PC-3 (cell line): Measurements from ENCODE around the gene CMTM2. TPM values are rescaled to one million over a fixed set of nuclear protein-coding genes. Genes with fewer than 3 reads are reported as not detected.
A peak's percentile ranks its signal among the peaks of the same experiment; 100 is the strongest.

Experiments
- ATAC-seq: fragments of 200-7000 bp; cut with Tn5 transposase; 2 replicates; pipeline ENCODE4 v1.9.1; 2020; ENCODE audit warnings: mild to moderate bottlenecking, moderate library complexity
- BruUV-seq: library from RNA; stranded (reverse); fragments of 400-500 nt; replicated peaks from 2 replicates; lab custom pipeline; 2021; lab: Mats Ljungman, UMichigan
- CTCF ChIA-PET: fragments of 300-600 bp; sonication (Branson Sonifier 250); formaldehyde crosslinking; loops from one replicate; lab custom pipeline; 2022; ENCODE audit warnings: antibody characterized with exemption; lab: Charles Lee
- POLR2A ChIA-PET: fragments of 300-600 bp; sonication (Branson Sonifier 250); formaldehyde crosslinking; loops from one replicate; lab custom pipeline; 2022; ENCODE audit warnings: antibody characterized with exemption; ENCODE audit not compliant: unreplicated experiment; lab: Charles Lee
- DNase-seq: peaks from one replicate; pipeline ENCODE4 v3.0.0-alpha.2; 2015
- H2AFZ ChIP-seq: fragments of 300-600 bp; sonication (generic); 2 replicates; pipeline ENCODE4 v1.6.0; 2016; ENCODE audit warnings: antibody characterized with exemption, low read length
- H3F3A ChIP-seq: fragments of 300-600 bp; sonication (generic); one replicate; pipeline ENCODE4 v1.6.0; 2017; ENCODE audit warnings: antibody characterized with exemption, low read length, control low read depth, mild to moderate bottlenecking; ENCODE audit not compliant: unreplicated experiment
- H3K27ac ChIP-seq: fragments of 300-600 bp; sonication (generic); 2 replicates; pipeline ENCODE4 v1.5.1; 2016; ENCODE audit warnings: mild to moderate bottlenecking, low read length
- H3K27me3 ChIP-seq: fragments of 300-600 bp; sonication (generic); 2 replicates; pipeline ENCODE4 v1.6.1; 2016; ENCODE audit warnings: low read length, mixed read lengths
- H3K36me3 ChIP-seq: fragments of 300-600 bp; sonication (generic); 2 replicates; pipeline ENCODE4 v1.6.1; 2016; ENCODE audit warnings: low read depth, mixed run types, low read length, mixed read lengths
- H3K4me1 ChIP-seq: fragments of 300-600 bp; sonication (generic); 2 replicates; pipeline ENCODE4 v1.5.1; 2016; ENCODE audit warnings: low read length; ENCODE audit not compliant: insufficient read depth
- H3K4me2 ChIP-seq: fragments of 300-600 bp; sonication (generic); 2 replicates; pipeline ENCODE4 v1.6.0; 2016; ENCODE audit warnings: low read length
- H3K4me3 ChIP-seq: fragments of 300-600 bp; sonication (generic); 2 replicates; pipeline ENCODE4 v1.5.1; 2016; ENCODE audit warnings: mild to moderate bottlenecking, low read length, mixed read lengths
- H3K79me2 ChIP-seq: fragments of 300-600 bp; sonication (generic); 2 replicates; pipeline ENCODE4 v1.6.1; 2017; ENCODE audit warnings: low read length, mixed read lengths
- H3K9ac ChIP-seq: fragments of 300-600 bp; sonication (generic); 2 replicates; pipeline ENCODE4 v1.6.0; 2016; ENCODE audit warnings: mild to moderate bottlenecking, low read length
- H3K9me2 ChIP-seq: fragments of 300-600 bp; sonication (generic); replicated peaks from 2 replicates; pipeline ENCODE4 v1.6.1; 2016; ENCODE audit warnings: mixed run types, low read length, mixed read lengths
- H3K9me3 ChIP-seq: fragments of 300-600 bp; sonication (generic); 2 replicates; pipeline ENCODE4 v1.6.1; 2016; ENCODE audit warnings: low read length, mixed read lengths
- H4K20me1 ChIP-seq: fragments of 300-600 bp; sonication (generic); 2 replicates; pipeline ENCODE4 v1.6.1; 2016; ENCODE audit warnings: low read length, mixed read lengths
- CTCF ChIP-seq: fragments of 300-600 bp; sonication (generic); conservative IDR thresholded peaks from 2 replicates; pipeline ENCODE4 v1.5.1; 2017; ENCODE audit warnings: antibody characterized with exemption, low read depth, mild to moderate bottlenecking, low read length
- EZH2 ChIP-seq: fragments of 300-600 bp; sonication (generic); IDR thresholded peaks from one replicate; pipeline ENCODE4 v1.6.1; 2017; ENCODE audit warnings: antibody characterized with exemption, mild to moderate bottlenecking, low read length; ENCODE audit not compliant: unreplicated experiment
- EZH2phosphoT487 ChIP-seq: fragments of 300-600 bp; sonication (generic); IDR thresholded peaks from 2 replicates; pipeline ENCODE4 v1.6.1; 2018; ENCODE audit warnings: mild to moderate bottlenecking, antibody characterized with exemption, low read length, borderline replicate concordance
- intact Hi-C: fragments of 100-400 bp; cut with micrococcal nuclease; formaldehyde crosslinking; loops from 2 replicates; pipeline ENCODE4 v1.9.0; 2023
- total RNA-seq: library from RNA; depleted of rRNA; stranded (reverse); fragments of >200 nt; gene quantifications from 2 replicates; pipeline ENCODE4 v1.2.3, GENCODE V29; 2014

CMTM2 gene
- total RNA-seq, 1 experiment from 2014 or later, result not detected

- no peaks in the 10 kb centered on the region; the same call in 1 of the 2 replicates for H3K36me3 ChIP-seq
- no peaks in the 10 kb centered on the region for H3K79me2 ChIP-seq
- ChIA-PET POLR2A (interaction anchor here (0.6 kb wide), 1 partner anchor 60 kb away, joined by 5 read pairs; no protein-coding TSS in a partner anchor), CTCF (interaction anchor here (0.6 to 1.3 kb wide), 2 partner anchors 10 to 12 kb away, joined by 4 to 7 read pairs; no protein-coding TSS in a partner anchor)
- no peak overlapping the region for H2AFZ ChIP-seq
- intact Hi-C loops, result no loop called here
- H3K9ac ChIP-seq, result no peak overlapping the region
- TF ChIP-seq EZH2 (no peak), CTCF (no peak), EZH2phosphoT487 (no peak)
- no TSS peak for BruUV-seq
- H3K4me2 ChIP-seq, result peak overlapping the region; percentile 40
- no peaks in the 10 kb centered on the region for H3K27me3 ChIP-seq
- H3K9me3 ChIP-seq, result no peaks in the 10 kb centered on the region
- H3K9me2 ChIP-seq, result no peaks in the 10 kb centered on the region
- H4K20me1 ChIP-seq, result no peaks in the 10 kb centered on the region
- DNase-seq (peak; percentile 90), ATAC-seq (peak; percentile 96)
- H3K27ac ChIP-seq, result peak overlapping the region; percentile 51
- H3K4me3 ChIP-seq, result no peak overlapping the region
- H3K4me1 ChIP-seq, result peaks cover 26% of the 10 kb centered on the region
- H3F3A ChIP-seq, result no peaks in the 10 kb centered on the region
Observed at GRCh38 chr16:66618588-66619375, 39.5 kb downstream of the CMTM2 start.

- no peak overlapping the region for H3K27ac ChIP-seq
- intact Hi-C loops, result no loop called here
- H3K4me2 ChIP-seq, result peak overlapping the region; percentile 38; the same call in 1 of the 2 replicates
- H3K4me3 ChIP-seq, result no peak overlapping the region
- no peak overlapping the region for H3K9ac ChIP-seq
- peaks cover 26% of the 10 kb centered on the region for H3K4me1 ChIP-seq
- H4K20me1 ChIP-seq, result no peaks in the 10 kb centered on the region
- no peaks in the 10 kb centered on the region; the same call in 1 of the 2 replicates for H3K36me3 ChIP-seq
- no peaks in the 10 kb centered on the region for H3K9me2 ChIP-seq
- no peaks in the 10 kb centered on the region for H3K27me3 ChIP-seq
- POLR2A ChIA-PET, result no interaction called here
- BruUV-seq, result no TSS peak
- no peaks in the 10 kb centered on the region for H3F3A ChIP-seq
- CTCF ChIA-PET, result interaction anchor here (0.5 kb wide), 1 partner anchor 12 kb away, joined by 3 read pairs; no protein-coding TSS in a partner anchor
- H3K79me2 ChIP-seq, result no peaks in the 10 kb centered on the region
- TF ChIP-seq EZH2 (no peak), EZH2phosphoT487 (no peak), CTCF (no peak)
- no peak overlapping the region for H2AFZ ChIP-seq
- ATAC-seq, result no peak
- no peak for DNase-seq
- no peaks in the 10 kb centered on the region for H3K9me3 ChIP-seq
Observed at GRCh38 chr16:66619534-66620428, 40.5 kb downstream of the CMTM2 start.
